ENCODE results near the gene CDH23.

GRCh38 chr10:71661779-71662336 lies 265.1 kb downstream of the CDH23 start:
- TF ChIP-seq HOXA7 (CRISPR knock-in tag; IDR thresholded peaks at IDR 0.05) (no peak), PBX3 (IDR thresholded peaks at IDR 0.05) (no peak), FOSL2 (IDR thresholded peaks at IDR 0.05) (no peak), FOSL2 (CRISPR knock-in tag; IDR thresholded peaks at IDR 0.05) (no peak), JUNB (IDR thresholded peaks at IDR 0.05) (no peak), KDM1A (IDR thresholded peaks at IDR 0.05; ENCODE audit: low read depth) (no peak), CTCF (IDR thresholded peaks at IDR 0.05) (no peak), HEYL (CRISPR knock-in tag; IDR thresholded peaks at IDR 0.05) (no peak)

All from A549 (cell line).